Loucy (cell line): ENCODE measurements around the gene C10orf62.

Experiments used
- H2AFZ ChIP-seq: fragments of 200-600 bp; sonication (generic); 2 replicates; pipeline ENCODE4 v1.6.0; 2016; ENCODE audit warnings: antibody characterized with exemption, mild to moderate bottlenecking, low read length, moderate library complexity
- H3F3A ChIP-seq: fragments of 200-600 bp; 2 replicates; pipeline ENCODE4 v1.6.0; 2016; ENCODE audit warnings: antibody characterized with exemption, low read depth, mild to moderate bottlenecking
- H3K27me3 ChIP-seq: fragments of 200-600 bp; sonication (generic); 2 replicates; pipeline ENCODE4 v1.6.1; 2014; ENCODE audit warnings: low read length, mild to moderate bottlenecking; ENCODE audit not compliant: insufficient read depth, poor library complexity, severe bottlenecking
- H3K36me3 ChIP-seq: fragments of 200-600 bp; sonication (generic); 2 replicates; pipeline ENCODE4 v1.6.1; 2016; ENCODE audit warnings: low read length; ENCODE audit not compliant: insufficient read depth
- H3K4me1 ChIP-seq: fragments of 200-600 bp; sonication (generic); 2 replicates; pipeline ENCODE4 v1.5.1; 2014; ENCODE audit warnings: low read length, mild to moderate bottlenecking; ENCODE audit not compliant: insufficient read depth, poor library complexity, severe bottlenecking
- H3K4me2 ChIP-seq: fragments of 200-600 bp; sonication (generic); 2 replicates; pipeline ENCODE4 v1.6.0; 2014; ENCODE audit warnings: antibody characterized with exemption, low read length, low read depth, mild to moderate bottlenecking; ENCODE audit not compliant: poor library complexity, severe bottlenecking
- H3K4me3 ChIP-seq: fragments of 200-600 bp; sonication (generic); 2 replicates; pipeline ENCODE4 v1.5.1; 2014; ENCODE audit warnings: low read length, mild to moderate bottlenecking, mixed read lengths; ENCODE audit not compliant: poor library complexity, severe bottlenecking
- H3K79me2 ChIP-seq: fragments of 200-600 bp; sonication (generic); 2 replicates; pipeline ENCODE4 v1.6.1; 2014; ENCODE audit warnings: low read length; ENCODE audit not compliant: insufficient read depth
- H3K9ac ChIP-seq: fragments of 200-600 bp; sonication (generic); 2 replicates; pipeline ENCODE4 v1.6.0; 2014; ENCODE audit warnings: mild to moderate bottlenecking, low read depth, low read length, moderate library complexity; ENCODE audit not compliant: poor library complexity, severe bottlenecking
- H3K9me2 ChIP-seq: fragments of 200-600 bp; sonication (generic); replicated peaks from 2 replicates; pipeline ENCODE4 v1.6.1; 2016; ENCODE audit warnings: low read depth, low read length, mixed read lengths
- H3K9me3 ChIP-seq: fragments of 200-600 bp; sonication (generic); 2 replicates; pipeline ENCODE4 v1.6.1; 2014; ENCODE audit warnings: mild to moderate bottlenecking, antibody characterized with exemption, low read length, low read depth; ENCODE audit not compliant: insufficient read depth
- H4K20me1 ChIP-seq: fragments of 200-600 bp; sonication (generic); 2 replicates; pipeline ENCODE4 v1.6.0; 2014; ENCODE audit warnings: antibody characterized with exemption, low read length, mild to moderate bottlenecking; ENCODE audit not compliant: insufficient read depth, poor library complexity, severe bottlenecking
- CTCF ChIP-seq: fragments of 200-600 bp; sonication (generic); conservative IDR thresholded peaks from 2 replicates; pipeline ENCODE4 v1.5.1; 2014; ENCODE audit warnings: mild to moderate bottlenecking, antibody characterized with exemption, low read length
- EZH2phosphoT487 ChIP-seq: fragments of 200-600 bp; IDR thresholded peaks from 2 replicates; pipeline ENCODE4 v1.6.1; 2018; ENCODE audit warnings: antibody characterized with exemption, mild to moderate bottlenecking, moderate library complexity, borderline replicate concordance

The C10orf62 gene

GRCh38 chr10:97618285-97618684 lies 28.8 kb downstream of the C10orf62 start:
- no peaks in the 10 kb centered on the region for H3K79me2 ChIP-seq
- H3K36me3 ChIP-seq, result no peaks in the 10 kb centered on the region
- H3K9me3 ChIP-seq, result no peaks in the 10 kb centered on the region
- no peaks in the 10 kb centered on the region for H3K27me3 ChIP-seq
- no peak overlapping the region for H3K9ac ChIP-seq
- H4K20me1 ChIP-seq, result no peaks in the 10 kb centered on the region
- H3K4me3 ChIP-seq, result no peak overlapping the region
- no peak for TF ChIP-seq EZH2phosphoT487
- TF ChIP-seq CTCF, result no peak
- no peaks in the 10 kb centered on the region for H3K4me1 ChIP-seq
- no peaks in the 10 kb centered on the region for H3K9me2 ChIP-seq
- H3F3A ChIP-seq, result no peaks in the 10 kb centered on the region
- H2AFZ ChIP-seq, result no peak overlapping the region
- H3K4me2 ChIP-seq, result no peak overlapping the region

GRCh38 chr10:97618733-97619132 lies 29.2 kb downstream of the C10orf62 start:
- H4K20me1 ChIP-seq, result no peaks in the 10 kb centered on the region
- no peaks in the 10 kb centered on the region for H3K4me1 ChIP-seq
- H3K36me3 ChIP-seq, result no peaks in the 10 kb centered on the region
- H3K9me2 ChIP-seq, result no peaks in the 10 kb centered on the region
- no peak overlapping the region for H2AFZ ChIP-seq
- no peak overlapping the region for H3K9ac ChIP-seq
- TF ChIP-seq CTCF (no peak), EZH2phosphoT487 (no peak)
- H3F3A ChIP-seq, result no peaks in the 10 kb centered on the region
- H3K4me3 ChIP-seq, result no peak overlapping the region
- no peaks in the 10 kb centered on the region for H3K27me3 ChIP-seq
- no peaks in the 10 kb centered on the region for H3K79me2 ChIP-seq
- H3K4me2 ChIP-seq, result no peak overlapping the region
- no peaks in the 10 kb centered on the region for H3K9me3 ChIP-seq

GRCh38 chr10:97623277-97623676 lies 33.8 kb downstream of the C10orf62 start:
- no peaks in the 10 kb centered on the region for H4K20me1 ChIP-seq
- no peaks in the 10 kb centered on the region for H3K4me1 ChIP-seq
- H3K27me3 ChIP-seq, result no peaks in the 10 kb centered on the region
- no peak overlapping the region for H3K9ac ChIP-seq
- no peaks in the 10 kb centered on the region for H3K79me2 ChIP-seq
- no peak for TF ChIP-seq EZH2phosphoT487
- no peak for TF ChIP-seq CTCF
- H3K9me2 ChIP-seq, result no peaks in the 10 kb centered on the region
- no peaks in the 10 kb centered on the region for H3K9me3 ChIP-seq
- no peak overlapping the region for H2AFZ ChIP-seq
- H3K4me3 ChIP-seq, result no peak overlapping the region
- no peaks in the 10 kb centered on the region for H3F3A ChIP-seq
- no peak overlapping the region for H3K4me2 ChIP-seq
- no peaks in the 10 kb centered on the region for H3K36me3 ChIP-seq
